ENCODE data around the gene OOEP.

- TF ChIP-seq CTCF (conservative IDR thresholded peaks at IDR 0.05; ENCODE audit: low read length), result no peak
- TF ChIP-seq EZH2phosphoT487 (IDR thresholded peaks at IDR 0.05; ENCODE audit: borderline replicate concordance), result no peak
These were observed 5.5 kb upstream of the OOEP start for GRCh38 chr6:73375216-73375615.

Data from Loucy (cell line).